NCI-H1694 treated with DMSO at 0.1 percent for 48 hours (cell line): ENCODE results near the gene NCF4.

ENCODE experiments used
- DNase-seq: peaks from one replicate; lab custom pipeline; 2025; lab: John Stamatoyannopoulos, UW

Gene NCF4

DNA sequence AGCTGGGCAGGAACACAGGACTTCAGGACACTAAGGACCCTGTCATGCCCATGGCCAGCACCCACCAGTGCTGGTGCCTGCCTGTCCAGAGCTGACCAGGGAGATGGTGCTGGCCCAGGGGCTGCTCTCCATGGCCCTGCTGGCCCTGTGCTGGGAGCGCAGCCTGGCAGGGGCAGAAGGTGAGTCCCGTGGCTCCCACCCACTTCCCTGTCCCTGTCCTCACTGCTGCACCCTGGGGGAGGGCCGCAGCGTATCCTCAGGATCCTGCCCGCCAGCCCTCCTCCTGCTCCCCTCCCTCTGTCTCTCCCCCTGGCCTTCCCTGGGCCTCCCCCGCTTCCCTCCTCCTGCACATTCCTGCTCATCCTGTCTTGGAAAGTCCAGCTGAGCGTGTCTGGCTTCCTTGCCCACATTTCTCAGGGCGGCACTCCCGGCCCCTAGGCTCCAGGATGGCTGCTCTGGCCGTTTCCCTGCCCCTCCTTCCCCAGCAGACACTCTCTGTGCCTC, 61.4 kb downstream of the NCF4 start:
- no peak for DNase-seq

DNA sequence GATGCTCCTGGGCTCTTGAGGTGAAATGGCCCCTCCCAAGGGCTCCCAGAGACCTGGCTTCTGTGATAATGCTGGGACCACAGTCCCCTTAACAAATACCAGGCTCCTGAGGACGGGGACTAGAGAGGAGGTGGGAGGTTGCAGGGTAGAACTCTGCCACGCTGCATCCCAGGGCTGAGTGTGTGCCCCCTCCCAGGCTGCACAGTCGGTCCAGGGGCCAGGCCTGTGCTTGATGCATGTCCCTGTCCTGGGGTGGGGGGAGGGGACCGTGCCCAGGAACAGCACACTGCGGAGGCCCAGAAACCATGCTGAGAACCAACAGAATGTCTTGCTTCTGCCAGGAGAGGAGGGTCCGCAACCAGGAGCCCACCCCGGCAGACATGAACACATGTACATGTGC, 61.9 kb downstream of the NCF4 start:
- DNase-seq: no peak

DNA sequence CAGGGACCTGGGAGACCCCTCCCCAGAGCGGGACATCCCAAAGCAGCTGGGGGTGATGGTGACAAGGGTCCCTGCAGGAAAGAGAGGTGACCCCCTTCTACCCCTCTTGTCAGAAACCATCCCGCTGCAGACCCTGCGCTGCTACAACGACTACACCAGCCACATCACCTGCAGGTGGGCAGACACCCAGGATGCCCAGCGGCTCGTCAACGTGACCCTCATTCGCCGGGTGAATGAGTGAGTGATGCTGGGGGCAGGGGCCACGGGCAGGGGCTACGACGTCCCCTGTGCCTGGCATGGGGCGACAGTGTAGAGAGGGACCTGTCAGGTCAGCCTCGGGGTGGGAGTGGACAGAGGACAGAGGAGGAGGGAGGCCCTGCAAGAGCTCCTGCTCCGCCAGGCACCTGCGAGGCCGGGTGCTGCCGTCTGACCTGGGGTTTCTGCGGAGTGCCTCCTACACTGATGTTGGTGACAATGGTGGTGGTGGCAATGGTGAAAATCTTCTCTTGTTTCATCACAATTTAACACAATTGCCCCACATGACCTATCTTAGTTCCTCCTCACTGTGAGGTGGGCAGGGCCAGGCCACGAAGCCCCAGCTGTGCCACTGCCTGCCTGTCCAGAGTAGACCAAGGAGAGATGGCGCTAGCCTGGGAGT, 62.5 kb downstream of the NCF4 start:
- DNase-seq: no peak

DNA sequence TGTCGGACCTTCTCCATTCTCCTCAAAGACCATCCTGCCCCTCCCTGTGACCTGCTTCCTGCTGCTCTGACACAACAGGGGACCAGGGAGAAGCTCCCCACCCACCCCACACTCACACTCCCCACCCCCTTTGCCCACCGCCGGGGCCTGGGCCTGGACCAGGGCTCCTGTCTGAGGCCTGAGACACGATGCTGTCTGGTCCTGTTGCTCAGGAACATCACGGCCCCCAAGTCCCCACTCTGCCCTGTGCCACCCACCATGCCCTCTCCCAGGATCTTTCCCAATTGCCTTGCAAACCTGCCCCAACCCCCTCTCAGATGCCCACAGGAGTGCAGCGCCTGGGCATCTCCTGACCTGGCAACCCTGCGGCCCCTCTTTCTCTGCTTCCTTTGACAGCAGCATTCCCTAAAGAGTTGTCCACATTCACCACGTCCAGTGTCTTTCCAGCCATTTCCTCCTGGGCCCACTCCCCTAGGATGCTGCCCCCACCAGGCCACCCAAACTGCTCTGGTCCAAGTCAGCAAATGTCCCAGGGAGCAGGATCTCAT, 63.4 kb downstream of the NCF4 start:
- DNase-seq: no peak

DNA sequence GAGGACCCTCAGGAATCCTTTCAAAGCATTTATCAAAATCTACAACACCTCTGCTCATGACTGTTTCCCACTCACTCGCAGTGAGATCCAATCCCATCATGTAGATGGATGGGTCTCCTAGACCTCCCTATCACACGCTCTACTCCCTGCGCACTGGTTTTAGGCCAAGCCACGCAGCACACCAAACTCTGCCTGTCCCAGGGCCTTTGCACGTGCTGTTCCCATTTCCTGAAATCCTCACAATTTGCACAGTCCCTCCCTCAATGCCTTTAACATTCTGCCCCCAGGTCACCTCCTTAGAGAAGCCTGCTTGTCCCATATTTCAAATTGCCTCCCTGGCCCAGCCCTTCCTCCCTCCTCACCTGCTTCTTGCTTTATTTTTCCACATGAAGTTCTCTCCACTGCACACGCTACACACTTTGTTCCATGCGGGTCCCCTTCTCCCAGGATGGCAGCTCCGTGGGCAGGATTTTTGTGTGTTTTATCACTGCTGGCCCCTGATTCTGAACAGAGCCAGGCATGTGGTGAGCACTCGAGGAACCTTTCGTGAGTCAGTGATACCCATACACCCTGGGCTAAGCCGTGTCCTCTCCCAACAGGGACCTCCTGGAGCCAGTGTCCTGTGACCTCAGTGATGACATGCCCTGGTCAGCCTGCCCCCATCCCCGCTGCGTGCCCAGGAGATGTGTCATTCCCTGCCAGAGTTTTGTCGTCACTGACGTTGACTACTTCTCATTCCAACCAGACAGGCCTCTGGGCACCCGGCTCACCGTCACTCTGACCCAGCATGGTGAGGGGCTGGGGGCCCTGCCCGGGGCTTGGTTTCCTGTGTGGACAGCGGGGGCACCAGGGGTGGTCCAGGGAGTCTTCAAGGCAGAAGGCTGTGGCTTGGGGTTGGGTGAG, 64.8 kb downstream of the NCF4 start:
- DNase-seq: no peak

DNA sequence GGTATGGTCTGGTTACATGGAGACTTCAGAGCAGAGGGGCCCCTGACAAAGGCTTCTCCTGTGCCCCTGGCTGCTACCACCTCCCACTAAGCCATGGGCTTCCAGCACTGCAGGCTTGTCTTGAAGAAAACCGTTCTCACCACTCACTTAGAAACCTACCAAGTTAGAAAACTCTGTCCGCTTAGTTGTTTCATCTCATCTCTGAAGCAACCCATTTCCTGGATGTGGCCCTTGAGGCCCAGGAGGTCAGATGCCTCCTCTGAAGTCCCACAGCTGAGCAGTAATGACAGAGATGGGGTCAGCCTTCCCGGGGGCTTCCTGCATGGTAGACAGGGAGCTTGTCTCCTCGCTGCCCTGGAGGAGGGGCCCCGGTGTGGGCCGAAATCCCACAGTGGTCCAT, 65.5 kb downstream of the NCF4 start:
- DNase-seq: no peak

DNA sequence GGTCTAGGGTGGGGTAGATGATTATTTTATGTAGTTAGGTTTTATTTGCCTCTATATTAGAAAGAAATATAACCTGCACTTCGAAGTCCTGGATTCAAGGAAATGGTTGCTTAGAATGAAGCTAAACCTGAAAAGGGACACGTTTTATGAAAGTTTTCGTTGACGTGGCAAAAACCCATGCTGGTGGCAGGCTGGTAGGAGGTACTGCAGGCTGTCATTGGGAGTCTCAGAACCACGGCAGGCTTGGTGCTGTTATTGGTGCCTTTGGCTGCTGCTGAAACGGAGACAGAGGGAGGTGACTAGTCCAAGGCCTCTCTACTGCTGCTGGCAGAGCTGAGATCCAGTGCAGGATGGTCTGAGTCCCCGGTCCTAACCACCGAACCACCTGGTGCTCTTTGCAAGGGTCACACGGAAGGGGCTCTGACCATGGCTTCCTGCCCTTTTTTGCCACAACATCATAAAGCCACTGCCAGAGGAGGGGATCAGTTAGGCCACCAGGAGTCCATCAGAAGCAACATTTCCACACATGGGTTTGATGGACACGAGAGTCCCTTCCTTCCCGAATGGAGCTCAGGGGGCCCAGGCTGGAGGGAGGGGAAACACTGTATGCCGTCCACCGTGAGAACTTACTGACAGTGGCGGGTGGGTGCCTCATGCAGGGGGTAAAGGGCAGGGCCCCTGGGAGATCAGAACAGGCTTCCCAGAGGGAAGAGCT, 66.1 kb downstream of the NCF4 start:
- no peak for DNase-seq
